K562 (cell line): ENCODE measurements around the gene ELMO1. TPM values are rescaled to one million over a fixed set of nuclear protein-coding genes. Genes with fewer than 3 reads are reported as not detected.

Source experiments
- ARID1B ChIP-seq: fragments of 450-650 bp; IDR thresholded peaks from 2 replicates; pipeline ENCODE4 v1.6.1; 2016; ENCODE audit warnings: antibody characterized with exemption, mild to moderate bottlenecking, inconsistent platforms
- CBX8 ChIP-seq: fragments of 200-600 bp; sonication (generic); IDR thresholded peaks from 2 replicates; pipeline ENCODE4 v1.6.1; 2012; ENCODE audit warnings: borderline replicate concordance, mixed run types, low read depth, mild to moderate bottlenecking, moderate library complexity, mixed read lengths, low read length, control low read depth, inconsistent platforms; ENCODE audit not compliant: poor library complexity, severe bottlenecking; ENCODE audit errors: extremely low read depth
- ESRRA ChIP-seq: fragments of 450-650 bp; IDR thresholded peaks from 2 replicates; pipeline ENCODE4 v1.6.1; 2014; ENCODE audit warnings: low read depth, mild to moderate bottlenecking, moderate library complexity, borderline replicate concordance
- FUS ChIP-seq: fragments of 200-400 bp; formaldehyde crosslinking; optimal IDR thresholded peaks from 2 replicates; pipeline ENCODE3; 2017; ENCODE audit warnings: low read depth, low read length
- HMGN3 ChIP-seq: IDR thresholded peaks from 2 replicates; pipeline ENCODE4 v1.6.1; 2011; ENCODE audit warnings: borderline replicate concordance, low read depth, mild to moderate bottlenecking, mixed read lengths, low read length; ENCODE audit not compliant: insufficient read length; ENCODE audit errors: extremely low read depth
- LEF1 ChIP-seq: fragments of 450-650 bp; IDR thresholded peaks from 2 replicates; pipeline ENCODE4 v1.6.1; 2016; ENCODE audit warnings: mild to moderate bottlenecking
- NR1H2 ChIP-seq: sonication (generic); formaldehyde crosslinking; IDR thresholded peaks from 2 replicates; pipeline ENCODE4 v1.4.0; 2020; ENCODE audit warnings: mild to moderate bottlenecking, missing genetic modification reagents
- POLR2H ChIP-seq: IDR thresholded peaks from 2 replicates; pipeline ENCODE4 v1.6.1; 2016; ENCODE audit warnings: missing genetic modification characterization, low read depth, mild to moderate bottlenecking, control low read depth, missing compliant biosample characterization, moderate library complexity
- SAFB2 ChIP-seq: fragments of 200-400 bp; formaldehyde crosslinking; IDR thresholded peaks from 2 replicates; pipeline ENCODE4 v1.6.1; 2018; ENCODE audit warnings: borderline replicate concordance, low read length, low read depth, moderate library complexity; ENCODE audit not compliant: severe bottlenecking
- SMC3 ChIP-seq: conservative IDR thresholded peaks from 2 replicates; pipeline ENCODE4 v1.6.1; 2011; ENCODE audit warnings: low read depth, low read length, improper control_type of control experiment; ENCODE audit not compliant: insufficient read depth
- SREBF1 ChIP-seq: fragments of 150-350 bp; IDR thresholded peaks from 2 replicates; pipeline ENCODE4 v1.6.1; 2014; ENCODE audit warnings: antibody characterized with exemption, low read depth, low read length, borderline replicate concordance
- polyA plus RNA-seq, 8 experiments: library from polyadenylated mRNA; depleted of rRNA in 4 of 8; stranded (reverse) in 5 of 8; unstranded in 3 of 8; fragments of >200 nt; fragmentation: Nextera tagmentation in 2 of 8; fragmentation: Illumina TruSeq in 1 of 8; extraction: Ambion mirVana in 2 of 8; extraction: Trizol in 1 of 8; gene quantifications; 2 replicates each; pipeline versions ENCODE4 v1.2.1 to v1.2.3, GENCODE V29; 2011 to 2014; ENCODE audit warnings: inconsistent platforms in 1 of 8, missing spikeins in 1 of 8
- total RNA-seq, 7 experiments: library from RNA; depleted of rRNA in 6 of 7; stranded (reverse); fragments of >200 nt in 6 of 7; fragmentation: Illumina TruSeq in 2 of 7; extraction: Trizol in 2 of 7; gene quantifications; 2 replicates each; pipeline versions ENCODE4 v1.2.1 to v1.2.3, GENCODE V29; 2011 to 2021; ENCODE audit warnings: low replicate concordance in 1 of 7
- TF ChIP-seq, protein P1 (sequence below): fragments of 200-600 bp; sonication (generic); IDR thresholded peaks from one replicate; pipeline ENCODE4 v1.6.1; 2012; ENCODE audit warnings: mild to moderate bottlenecking, low read depth, low read length, inconsistent platforms
- TF ChIP-seq, protein P2 (sequence below): fragments of 450-650 bp; formaldehyde crosslinking; conservative IDR thresholded peaks from 2 replicates; pipeline ENCODE4 v1.4.0; 2022; ENCODE audit warnings: mild to moderate bottlenecking, missing genetic modification characterization

The ELMO1 gene
- total and polyA plus RNA-seq, 9 of the 15 experiments (the other 6 are each of a cell fraction or from before 2014, with no cell fraction given) = 0.36 to 7.2 (median 3.6) TPM

DNA sequence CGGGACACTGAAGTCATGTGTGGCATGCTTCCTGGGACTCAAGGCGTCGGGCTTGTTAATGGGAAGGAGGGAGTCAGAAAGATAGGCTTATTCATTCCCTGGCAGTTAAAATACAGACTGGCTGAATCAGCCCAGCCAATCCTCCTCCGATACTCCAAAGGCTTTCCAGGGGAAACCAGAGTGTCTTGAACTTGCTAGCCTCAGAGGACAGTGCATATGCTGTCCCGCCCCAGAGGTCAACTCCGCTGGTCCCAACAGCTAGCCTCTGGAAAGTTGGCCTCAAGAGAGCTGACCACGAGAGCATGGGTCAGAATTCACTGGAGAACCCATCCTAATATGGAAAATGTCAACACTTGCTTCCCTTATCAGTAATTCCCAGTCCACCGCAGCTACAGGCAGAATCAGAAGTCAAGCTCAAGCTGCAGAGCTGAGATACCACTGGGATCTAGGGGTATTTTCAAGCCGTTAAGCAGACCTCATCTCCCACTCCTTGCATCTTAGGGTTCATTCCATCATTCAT lies 43.0 kb downstream of the ELMO1 start (continued):
- TF ChIP-seq, protein P1, sequence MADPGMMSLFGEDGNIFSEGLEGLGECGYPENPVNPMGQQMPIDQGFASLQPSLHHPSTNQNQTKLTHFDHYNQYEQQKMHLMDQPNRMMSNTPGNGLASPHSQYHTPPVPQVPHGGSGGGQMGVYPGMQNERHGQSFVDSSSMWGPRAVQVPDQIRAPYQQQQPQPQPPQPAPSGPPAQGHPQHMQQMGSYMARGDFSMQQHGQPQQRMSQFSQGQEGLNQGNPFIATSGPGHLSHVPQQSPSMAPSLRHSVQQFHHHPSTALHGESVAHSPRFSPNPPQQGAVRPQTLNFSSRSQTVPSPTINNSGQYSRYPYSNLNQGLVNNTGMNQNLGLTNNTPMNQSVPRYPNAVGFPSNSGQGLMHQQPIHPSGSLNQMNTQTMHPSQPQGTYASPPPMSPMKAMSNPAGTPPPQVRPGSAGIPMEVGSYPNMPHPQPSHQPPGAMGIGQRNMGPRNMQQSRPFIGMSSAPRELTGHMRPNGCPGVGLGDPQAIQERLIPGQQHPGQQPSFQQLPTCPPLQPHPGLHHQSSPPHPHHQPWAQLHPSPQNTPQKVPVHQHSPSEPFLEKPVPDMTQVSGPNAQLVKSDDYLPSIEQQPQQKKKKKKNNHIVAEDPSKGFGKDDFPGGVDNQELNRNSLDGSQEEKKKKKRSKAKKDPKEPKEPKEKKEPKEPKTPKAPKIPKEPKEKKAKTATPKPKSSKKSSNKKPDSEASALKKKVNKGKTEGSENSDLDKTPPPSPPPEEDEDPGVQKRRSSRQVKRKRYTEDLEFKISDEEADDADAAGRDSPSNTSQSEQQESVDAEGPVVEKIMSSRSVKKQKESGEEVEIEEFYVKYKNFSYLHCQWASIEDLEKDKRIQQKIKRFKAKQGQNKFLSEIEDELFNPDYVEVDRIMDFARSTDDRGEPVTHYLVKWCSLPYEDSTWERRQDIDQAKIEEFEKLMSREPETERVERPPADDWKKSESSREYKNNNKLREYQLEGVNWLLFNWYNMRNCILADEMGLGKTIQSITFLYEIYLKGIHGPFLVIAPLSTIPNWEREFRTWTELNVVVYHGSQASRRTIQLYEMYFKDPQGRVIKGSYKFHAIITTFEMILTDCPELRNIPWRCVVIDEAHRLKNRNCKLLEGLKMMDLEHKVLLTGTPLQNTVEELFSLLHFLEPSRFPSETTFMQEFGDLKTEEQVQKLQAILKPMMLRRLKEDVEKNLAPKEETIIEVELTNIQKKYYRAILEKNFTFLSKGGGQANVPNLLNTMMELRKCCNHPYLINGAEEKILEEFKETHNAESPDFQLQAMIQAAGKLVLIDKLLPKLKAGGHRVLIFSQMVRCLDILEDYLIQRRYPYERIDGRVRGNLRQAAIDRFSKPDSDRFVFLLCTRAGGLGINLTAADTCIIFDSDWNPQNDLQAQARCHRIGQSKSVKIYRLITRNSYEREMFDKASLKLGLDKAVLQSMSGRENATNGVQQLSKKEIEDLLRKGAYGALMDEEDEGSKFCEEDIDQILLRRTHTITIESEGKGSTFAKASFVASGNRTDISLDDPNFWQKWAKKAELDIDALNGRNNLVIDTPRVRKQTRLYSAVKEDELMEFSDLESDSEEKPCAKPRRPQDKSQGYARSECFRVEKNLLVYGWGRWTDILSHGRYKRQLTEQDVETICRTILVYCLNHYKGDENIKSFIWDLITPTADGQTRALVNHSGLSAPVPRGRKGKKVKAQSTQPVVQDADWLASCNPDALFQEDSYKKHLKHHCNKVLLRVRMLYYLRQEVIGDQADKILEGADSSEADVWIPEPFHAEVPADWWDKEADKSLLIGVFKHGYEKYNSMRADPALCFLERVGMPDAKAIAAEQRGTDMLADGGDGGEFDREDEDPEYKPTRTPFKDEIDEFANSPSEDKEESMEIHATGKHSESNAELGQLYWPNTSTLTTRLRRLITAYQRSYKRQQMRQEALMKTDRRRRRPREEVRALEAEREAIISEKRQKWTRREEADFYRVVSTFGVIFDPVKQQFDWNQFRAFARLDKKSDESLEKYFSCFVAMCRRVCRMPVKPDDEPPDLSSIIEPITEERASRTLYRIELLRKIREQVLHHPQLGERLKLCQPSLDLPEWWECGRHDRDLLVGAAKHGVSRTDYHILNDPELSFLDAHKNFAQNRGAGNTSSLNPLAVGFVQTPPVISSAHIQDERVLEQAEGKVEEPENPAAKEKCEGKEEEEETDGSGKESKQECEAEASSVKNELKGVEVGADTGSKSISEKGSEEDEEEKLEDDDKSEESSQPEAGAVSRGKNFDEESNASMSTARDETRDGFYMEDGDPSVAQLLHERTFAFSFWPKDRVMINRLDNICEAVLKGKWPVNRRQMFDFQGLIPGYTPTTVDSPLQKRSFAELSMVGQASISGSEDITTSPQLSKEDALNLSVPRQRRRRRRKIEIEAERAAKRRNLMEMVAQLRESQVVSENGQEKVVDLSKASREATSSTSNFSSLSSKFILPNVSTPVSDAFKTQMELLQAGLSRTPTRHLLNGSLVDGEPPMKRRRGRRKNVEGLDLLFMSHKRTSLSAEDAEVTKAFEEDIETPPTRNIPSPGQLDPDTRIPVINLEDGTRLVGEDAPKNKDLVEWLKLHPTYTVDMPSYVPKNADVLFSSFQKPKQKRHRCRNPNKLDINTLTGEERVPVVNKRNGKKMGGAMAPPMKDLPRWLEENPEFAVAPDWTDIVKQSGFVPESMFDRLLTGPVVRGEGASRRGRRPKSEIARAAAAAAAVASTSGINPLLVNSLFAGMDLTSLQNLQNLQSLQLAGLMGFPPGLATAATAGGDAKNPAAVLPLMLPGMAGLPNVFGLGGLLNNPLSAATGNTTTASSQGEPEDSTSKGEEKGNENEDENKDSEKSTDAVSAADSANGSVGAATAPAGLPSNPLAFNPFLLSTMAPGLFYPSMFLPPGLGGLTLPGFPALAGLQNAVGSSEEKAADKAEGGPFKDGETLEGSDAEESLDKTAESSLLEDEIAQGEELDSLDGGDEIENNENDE = no peak
- TF ChIP-seq CBX8 = no peak
- no peak for TF ChIP-seq SMC3
- peak; percentile 77 for TF ChIP-seq ESRRA
- no peak for TF ChIP-seq SAFB2
- no peak for TF ChIP-seq POLR2H
- TF ChIP-seq ARID1B = peak; percentile 91
- TF ChIP-seq LEF1 = no peak
- no peak for TF ChIP-seq SREBF1
- TF ChIP-seq NR1H2 (CRISPR knock-in tag) = no peak
- TF ChIP-seq HMGN3 = no peak
- no peak for TF ChIP-seq FUS
- TF ChIP-seq, protein P2, sequence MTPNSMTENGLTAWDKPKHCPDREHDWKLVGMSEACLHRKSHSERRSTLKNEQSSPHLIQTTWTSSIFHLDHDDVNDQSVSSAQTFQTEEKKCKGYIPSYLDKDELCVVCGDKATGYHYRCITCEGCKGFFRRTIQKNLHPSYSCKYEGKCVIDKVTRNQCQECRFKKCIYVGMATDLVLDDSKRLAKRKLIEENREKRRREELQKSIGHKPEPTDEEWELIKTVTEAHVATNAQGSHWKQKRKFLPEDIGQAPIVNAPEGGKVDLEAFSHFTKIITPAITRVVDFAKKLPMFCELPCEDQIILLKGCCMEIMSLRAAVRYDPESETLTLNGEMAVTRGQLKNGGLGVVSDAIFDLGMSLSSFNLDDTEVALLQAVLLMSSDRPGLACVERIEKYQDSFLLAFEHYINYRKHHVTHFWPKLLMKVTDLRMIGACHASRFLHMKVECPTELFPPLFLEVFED (CRISPR knock-in tag) = no peak
